ENCODE data around the gene ZBTB20.
"Not testable (repeated sequence)": the region's sequence is repeated elsewhere in the genome, so short reads cannot be mapped to it uniquely, and the experiment has no call there.

The ZBTB20 gene

DNA sequence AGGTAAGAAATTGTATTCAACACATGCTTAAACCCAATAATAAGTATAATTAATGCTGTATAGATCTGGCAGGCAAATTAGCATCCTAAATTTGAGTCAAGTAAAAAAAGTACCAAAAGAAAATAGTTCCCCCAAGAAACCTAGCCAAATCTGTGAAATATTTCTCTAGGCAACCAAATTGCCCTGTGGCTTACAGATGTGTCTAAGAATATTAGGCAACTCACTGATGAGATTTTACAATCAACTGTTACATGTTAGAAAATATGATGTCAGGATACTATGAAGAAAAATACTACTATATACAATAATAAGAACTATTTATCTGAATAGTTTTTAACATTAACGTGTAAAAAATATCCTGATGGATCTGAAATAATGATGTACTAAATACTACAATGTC, 456.2 kb downstream of the ZBTB20 start:
- H3K27ac ChIP-seq: no peak overlapping the region
- DNase-seq (ENCODE audit: low spot score): no peak
- ChIA-PET POLR2A (ENCODE audit: low non-redundant PET) (no interaction called here), CTCF (no interaction called here)
- TF ChIP-seq, protein P1, sequence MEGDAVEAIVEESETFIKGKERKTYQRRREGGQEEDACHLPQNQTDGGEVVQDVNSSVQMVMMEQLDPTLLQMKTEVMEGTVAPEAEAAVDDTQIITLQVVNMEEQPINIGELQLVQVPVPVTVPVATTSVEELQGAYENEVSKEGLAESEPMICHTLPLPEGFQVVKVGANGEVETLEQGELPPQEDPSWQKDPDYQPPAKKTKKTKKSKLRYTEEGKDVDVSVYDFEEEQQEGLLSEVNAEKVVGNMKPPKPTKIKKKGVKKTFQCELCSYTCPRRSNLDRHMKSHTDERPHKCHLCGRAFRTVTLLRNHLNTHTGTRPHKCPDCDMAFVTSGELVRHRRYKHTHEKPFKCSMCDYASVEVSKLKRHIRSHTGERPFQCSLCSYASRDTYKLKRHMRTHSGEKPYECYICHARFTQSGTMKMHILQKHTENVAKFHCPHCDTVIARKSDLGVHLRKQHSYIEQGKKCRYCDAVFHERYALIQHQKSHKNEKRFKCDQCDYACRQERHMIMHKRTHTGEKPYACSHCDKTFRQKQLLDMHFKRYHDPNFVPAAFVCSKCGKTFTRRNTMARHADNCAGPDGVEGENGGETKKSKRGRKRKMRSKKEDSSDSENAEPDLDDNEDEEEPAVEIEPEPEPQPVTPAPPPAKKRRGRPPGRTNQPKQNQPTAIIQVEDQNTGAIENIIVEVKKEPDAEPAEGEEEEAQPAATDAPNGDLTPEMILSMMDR (conservative IDR thresholded peaks at IDR 0.05; ENCODE audit: low read depth): no peak

DNA sequence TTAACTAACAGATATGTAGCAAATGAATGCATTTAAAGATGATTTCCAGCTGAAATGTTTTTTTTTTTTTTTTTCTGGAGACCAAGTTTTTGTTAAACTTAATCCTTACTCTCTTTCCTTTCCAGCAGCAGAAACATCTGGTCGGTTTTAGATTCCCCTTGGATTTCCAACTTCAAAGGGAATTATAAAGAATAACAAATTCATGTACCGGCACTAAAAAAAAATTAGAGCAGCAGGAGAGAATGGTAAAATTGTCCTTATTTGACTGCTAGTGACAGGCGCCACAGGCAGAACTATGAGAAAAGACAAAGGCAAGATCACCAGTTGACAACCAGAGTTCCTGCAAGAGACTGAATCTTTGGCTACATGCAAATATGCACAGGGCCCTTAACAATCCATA, 459.9 kb downstream of the ZBTB20 start:
- no peak overlapping the region for H3K27ac ChIP-seq
- DNase-seq (ENCODE audit: low spot score): no peak
- ChIA-PET CTCF (interaction anchor here (0.7 kb wide), 1 partner anchor 559 kb away, joined by 3 read pairs; no protein-coding TSS in a partner anchor), POLR2A (ENCODE audit: low non-redundant PET) (no interaction called here)
- TF ChIP-seq, protein P1 (conservative IDR thresholded peaks at IDR 0.05; ENCODE audit: low read depth): no peak

DNA sequence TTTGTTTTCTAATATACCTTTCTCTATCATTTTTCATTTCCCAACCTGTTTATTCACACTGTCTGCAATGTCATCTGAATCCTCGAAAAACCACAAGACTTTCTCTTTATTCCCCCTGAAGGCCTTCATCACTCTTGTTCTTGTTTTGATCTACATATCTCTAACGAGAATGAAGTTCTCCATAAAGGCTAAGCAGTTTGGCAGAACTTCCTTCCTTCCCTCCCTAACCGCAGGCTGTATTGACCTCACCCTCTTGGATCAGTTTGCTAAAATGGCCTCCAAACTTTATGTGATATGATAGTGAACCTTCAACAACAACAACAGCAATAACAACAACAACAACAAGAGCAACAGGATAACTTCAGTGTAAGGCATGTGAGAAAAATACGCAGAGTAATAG, 460.5 kb downstream of the ZBTB20 start:
- POLR2A ChIA-PET (ENCODE audit: low non-redundant PET): no interaction called here
- no peak overlapping the region for H3K27ac ChIP-seq
- CTCF ChIA-PET: no interaction called here
- no peak for DNase-seq (ENCODE audit: low spot score)
- TF ChIP-seq, protein P1 (conservative IDR thresholded peaks at IDR 0.05; ENCODE audit: low read depth): no peak

DNA sequence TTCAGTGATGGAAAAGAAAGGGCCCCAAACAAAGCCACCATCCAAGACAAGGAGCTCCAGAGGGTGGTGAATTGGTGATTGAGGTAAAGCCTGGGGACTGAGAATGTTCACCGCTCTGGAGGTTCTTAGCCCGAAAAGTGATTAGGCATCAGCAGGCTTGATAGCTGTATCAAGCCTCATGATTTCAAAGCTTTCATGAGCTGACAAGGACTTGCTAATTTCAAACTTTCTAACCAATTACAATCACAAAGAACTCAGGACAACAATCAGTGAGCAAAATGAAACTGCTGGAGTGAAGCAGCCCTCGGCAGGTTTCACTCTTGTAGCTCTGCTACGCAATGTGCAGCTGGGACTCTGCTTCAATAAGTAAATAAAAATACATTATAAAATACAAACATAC, 461.9 kb downstream of the ZBTB20 start:
- TF ChIP-seq, protein P1 (conservative IDR thresholded peaks at IDR 0.05; ENCODE audit: low read depth): no peak
- POLR2A ChIA-PET (ENCODE audit: low non-redundant PET): no interaction called here
- no peak overlapping the region for H3K27ac ChIP-seq
- CTCF ChIA-PET: no interaction called here
- DNase-seq (ENCODE audit: low spot score): no peak

DNA sequence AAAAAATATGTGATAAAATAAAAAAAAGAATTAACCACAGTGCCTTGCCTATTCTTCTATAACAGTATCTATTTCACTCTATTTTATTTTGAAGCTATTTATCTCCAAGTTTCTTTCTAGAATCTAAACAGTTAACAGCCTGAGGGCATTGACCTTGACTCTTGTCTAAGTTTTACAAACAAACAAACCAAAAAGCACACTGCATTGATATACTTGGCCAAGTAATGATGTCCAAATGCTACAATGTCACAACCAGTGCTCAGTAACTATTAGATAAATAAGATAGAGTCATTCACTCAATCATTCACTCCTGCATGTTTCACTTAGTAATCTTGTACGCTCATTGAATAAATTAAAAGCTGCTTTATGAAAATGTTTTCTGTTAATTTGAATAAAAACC, 466.8 kb downstream of the ZBTB20 start:
- TF ChIP-seq, protein P1 (conservative IDR thresholded peaks at IDR 0.05; ENCODE audit: low read depth): no peak
- POLR2A ChIA-PET (ENCODE audit: low non-redundant PET): no interaction called here
- CTCF ChIA-PET: interaction anchor here (0.7 kb wide), 1 partner anchor 733 kb away, joined by 7 read pairs; no protein-coding TSS in a partner anchor
- no peak overlapping the region for H3K27ac ChIP-seq
- DNase-seq (ENCODE audit: low spot score): no peak

DNA sequence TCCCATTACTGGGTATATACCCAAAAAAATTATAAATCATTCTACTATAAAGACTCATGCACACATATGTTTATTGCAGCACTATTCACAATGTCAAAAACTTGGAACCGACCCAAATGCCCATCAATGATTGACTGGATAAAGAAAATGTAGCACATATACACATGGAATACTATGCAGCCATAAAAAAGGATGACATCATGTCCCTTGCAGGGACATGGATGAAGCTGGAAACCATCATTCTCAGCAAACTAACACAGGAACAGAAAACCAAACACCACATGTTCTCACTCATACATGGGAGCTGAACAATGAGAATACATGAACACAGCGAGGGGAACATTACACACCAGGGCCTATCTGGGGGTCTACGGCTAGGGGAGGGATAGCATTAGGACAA, 467.3 kb downstream of the ZBTB20 start:
- DNase-seq (ENCODE audit: low spot score); H3K27ac ChIP-seq; CTCF ChIA-PET; POLR2A ChIA-PET (ENCODE audit: low non-redundant PET): not testable (repeated sequence)

DNA sequence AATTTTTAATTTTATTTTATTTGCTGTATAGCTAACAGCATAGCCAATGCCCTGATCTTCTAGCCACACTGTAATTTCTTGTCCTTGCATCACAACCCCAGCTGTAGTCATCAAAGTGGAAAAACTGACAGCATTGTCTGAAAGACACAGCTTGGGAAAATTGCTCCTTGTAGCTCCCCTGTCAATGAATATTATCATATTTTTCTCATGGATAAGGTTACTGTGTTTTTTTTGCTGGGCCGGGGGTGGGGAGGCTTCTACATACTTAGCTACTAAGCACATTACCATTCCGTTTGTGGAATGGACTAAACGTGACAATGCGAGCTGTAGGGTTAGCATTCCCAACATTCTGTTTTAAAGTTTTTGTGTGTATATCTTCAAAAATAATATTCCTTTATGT, 472.0 kb downstream of the ZBTB20 start:
- H3K27ac ChIP-seq: no peak overlapping the region
- DNase-seq (ENCODE audit: low spot score): no peak
- ChIA-PET CTCF (interaction anchor here (0.5 kb wide), 1 partner anchor 395 kb away, joined by 3 read pairs; no protein-coding TSS in a partner anchor), POLR2A (ENCODE audit: low non-redundant PET) (no interaction called here)
- TF ChIP-seq, protein P1 (conservative IDR thresholded peaks at IDR 0.05; ENCODE audit: low read depth): no peak

Measured in RWPE1 (cell line).